PC-3 (cell line): ENCODE data around the gene CORO2B.

Experiments
- CTCF ChIP-seq: fragments of 300-600 bp; sonication (generic); conservative IDR thresholded peaks from 2 replicates; pipeline ENCODE4 v1.5.1; 2017; ENCODE audit warnings: antibody characterized with exemption, low read depth, mild to moderate bottlenecking, low read length
- EZH2 ChIP-seq: fragments of 300-600 bp; sonication (generic); IDR thresholded peaks from one replicate; pipeline ENCODE4 v1.6.1; 2017; ENCODE audit warnings: antibody characterized with exemption, mild to moderate bottlenecking, low read length; ENCODE audit not compliant: unreplicated experiment

- TF ChIP-seq CTCF: no peak
- no peak for TF ChIP-seq EZH2
Measured at GRCh38 chr15:68582236-68582635, 3.4 kb downstream of the CORO2B start.
